Measurements from ENCODE around the gene NFKB1. TPM values are rescaled to one million over a fixed set of nuclear protein-coding genes. Genes with fewer than 3 reads are reported as not detected.

The NFKB1 gene
- total and polyA plus RNA-seq, 9 of the 15 experiments (the other 6 are each of a cell fraction or from before 2014, with no cell fraction given) = 2.4 to 14.5 (median 10.3) TPM

- in situ Hi-C loops (cut with MboI) (loop anchor here (25.0 kb wide), 1 partner anchor 1325 kb away; no protein-coding TSS in a partner anchor), intact Hi-C loops (cut with micrococcal nuclease) (loop anchor here (10.0 kb wide), 1 partner anchor 1267 kb away; the partner anchor contains the start of gene PPP3CA)
- H3K27ac ChIP-seq (ENCODE audit: extremely low read depth, low read depth, low read length) = no peak overlapping the region
- peaks cover 31% of the 10 kb centered on the region; the same call in 2 of the 3 replicates for H3K36me3 ChIP-seq (ENCODE audit: control insufficient read depth, insufficient read depth, low read length)
- H3K9me3 ChIP-seq (replicated peaks; ENCODE audit: control insufficient read depth, insufficient read depth, low read depth, low read length) = no peaks in the 10 kb centered on the region
- FAIRE-seq = no peak
- H4K20me1 ChIP-seq (replicated peaks; ENCODE audit: control insufficient read depth, insufficient read depth, low read length) = no peaks in the 10 kb centered on the region
- no peaks in the 10 kb centered on the region for H3K79me2 ChIP-seq (ENCODE audit: control insufficient read depth, insufficient read depth, low read length)
- H3K4me1 ChIP-seq (replicated peaks in 1 of 2; ENCODE audit: control insufficient read depth in 2 of 2, insufficient read depth in 2 of 2, low read length in 2 of 2) = no peaks in the 10 kb centered on the region
- ChIA-PET CTCF (ENCODE audit: low intra/inter-chr PET ratio) (no interaction called here), POLR2A (interaction anchor here (1.5 kb wide), 1 partner anchor 8 kb away, joined by 3 read pairs; no protein-coding TSS in a partner anchor)
- H3K9me1 ChIP-seq (ENCODE audit: control insufficient read depth, insufficient read depth, low read length) = no peaks in the 10 kb centered on the region
- ATAC-seq = no peak
- BruUV-seq (replicated peaks) = no TSS peak
- no peak overlapping the region for H3K9ac ChIP-seq (ENCODE audit: insufficient read depth in 1 of 2, low read depth in 2 of 2, low read length in 2 of 2)
- WGBS (ENCODE audit: insufficient coverage, low coverage, missing lambda C conversion rate) = 92% methylated on average over 2 of the region's 2 CpGs
- no peak overlapping the region for H3K4me2 ChIP-seq (ENCODE audit: insufficient read depth, low read length)
- no peak for DNase-seq (ENCODE audit: extremely low read depth in 1 of 4, low spot score in 3 of 4)
- no peak overlapping the region for H2AFZ ChIP-seq (ENCODE audit: low read depth, low read length)
- H3K27me3 ChIP-seq (ENCODE audit: control insufficient read depth in 2 of 2, insufficient read depth in 2 of 2, low read length in 2 of 2) = no peaks in the 10 kb centered on the region
- no peak overlapping the region for H3K4me3 ChIP-seq
- TF ChIP-seq ZNF324 (CRISPR knock-in tag; IDR thresholded peaks at IDR 0.05) (no peak), CHD7 (IDR thresholded peaks at IDR 0.05; ENCODE audit: low read depth, low read length) (no peak), C11orf30 (IDR thresholded peaks at IDR 0.05; ENCODE audit: low read depth) (no peak), CTCF (IDR thresholded peaks at IDR 0.05 in 2 of 3, conservative IDR thresholded peaks at IDR 0.05 in 1 of 3; ENCODE audit: insufficient read depth in 2 of 3, low read depth in 1 of 3, low read length in 3 of 3) (no peak), ZFP91 (CRISPR knock-in tag; IDR thresholded peaks at IDR 0.05) (no peak), FOXM1 (IDR thresholded peaks at IDR 0.05; ENCODE audit: low read depth) (no peak), FOXM1 (CRISPR knock-in tag; IDR thresholded peaks at IDR 0.05; ENCODE audit: low read depth) (no peak), JUNB (CRISPR knock-in tag; conservative IDR thresholded peaks at IDR 0.05) (no peak)
Measured at GRCh38 chr4:102612210-102612609, 111.1 kb downstream of the NFKB1 start.

Measured in K562 (cell line).